Astrocyte of the cerebellum (primary cell): ENCODE measurements around the gene PPIL4.

Experiments
- DNase-seq: peaks from one replicate; pipeline ENCODE4 v3.0.0-alpha.2; 2011; ENCODE audit warnings: low read depth
- H3K4me3 ChIP-seq: 2 replicates; pipeline ENCODE4 v1.5.1; 2011; ENCODE audit warnings: mild to moderate bottlenecking, low read depth, low read length, moderate library complexity
- in situ Hi-C: cut with HindIII; loops from 2 replicates; pipeline ENCODE4 v1.10.0; 2017; ENCODE audit warnings: low sequenced_read_pairs
- TF ChIP-seq, protein P1 (sequence below): IDR thresholded peaks from 2 replicates; pipeline ENCODE4 v1.5.1; 2012; ENCODE audit warnings: low read length, low read depth, moderate library complexity, mild to moderate bottlenecking; ENCODE audit errors: missing control alignments

Gene PPIL4

GRCh38 chr6:149457316-149457884 is 88.4 kb downstream of the PPIL4 start:
- in situ Hi-C loops, result no loop called here
- TF ChIP-seq, protein P1, sequence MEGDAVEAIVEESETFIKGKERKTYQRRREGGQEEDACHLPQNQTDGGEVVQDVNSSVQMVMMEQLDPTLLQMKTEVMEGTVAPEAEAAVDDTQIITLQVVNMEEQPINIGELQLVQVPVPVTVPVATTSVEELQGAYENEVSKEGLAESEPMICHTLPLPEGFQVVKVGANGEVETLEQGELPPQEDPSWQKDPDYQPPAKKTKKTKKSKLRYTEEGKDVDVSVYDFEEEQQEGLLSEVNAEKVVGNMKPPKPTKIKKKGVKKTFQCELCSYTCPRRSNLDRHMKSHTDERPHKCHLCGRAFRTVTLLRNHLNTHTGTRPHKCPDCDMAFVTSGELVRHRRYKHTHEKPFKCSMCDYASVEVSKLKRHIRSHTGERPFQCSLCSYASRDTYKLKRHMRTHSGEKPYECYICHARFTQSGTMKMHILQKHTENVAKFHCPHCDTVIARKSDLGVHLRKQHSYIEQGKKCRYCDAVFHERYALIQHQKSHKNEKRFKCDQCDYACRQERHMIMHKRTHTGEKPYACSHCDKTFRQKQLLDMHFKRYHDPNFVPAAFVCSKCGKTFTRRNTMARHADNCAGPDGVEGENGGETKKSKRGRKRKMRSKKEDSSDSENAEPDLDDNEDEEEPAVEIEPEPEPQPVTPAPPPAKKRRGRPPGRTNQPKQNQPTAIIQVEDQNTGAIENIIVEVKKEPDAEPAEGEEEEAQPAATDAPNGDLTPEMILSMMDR, result no peak
- DNase-seq, result no peak
- no peak overlapping the region for H3K4me3 ChIP-seq

DNA sequence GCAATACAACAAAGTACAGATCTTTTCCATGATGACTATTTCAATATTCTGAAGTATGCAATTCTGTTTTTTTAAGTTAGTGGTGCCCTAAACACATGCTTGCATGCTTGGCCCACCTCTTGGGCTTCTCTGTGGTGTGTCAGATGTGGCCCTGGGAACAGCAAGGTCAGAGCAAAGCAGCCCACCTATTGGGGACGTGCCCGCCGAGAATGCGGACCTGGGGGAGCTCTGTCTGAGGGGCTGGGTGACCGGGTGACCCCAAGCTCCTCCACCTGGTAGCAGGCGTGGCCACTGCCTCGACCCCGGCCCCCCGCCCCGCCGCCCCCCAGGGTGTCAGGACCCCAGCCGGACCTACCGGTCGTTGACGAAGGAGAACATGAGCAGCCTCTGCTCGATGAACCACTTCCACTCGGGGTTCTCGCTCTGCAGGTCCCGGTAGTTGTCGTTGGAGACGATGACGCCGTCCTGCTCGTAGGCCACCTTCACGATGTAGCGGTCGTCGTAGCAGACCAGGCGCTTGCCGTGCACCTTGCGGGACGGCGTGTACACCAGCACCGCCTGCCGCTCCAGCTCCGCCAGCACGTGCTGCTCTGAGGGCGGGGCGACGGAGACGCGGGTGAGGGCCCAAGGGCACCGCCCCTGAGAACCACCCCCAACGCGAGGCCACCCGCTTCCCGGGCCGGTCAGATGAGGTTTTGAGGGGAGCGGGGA is 89.4 kb downstream of the PPIL4 start:
- DNase-seq, result no peak
- TF ChIP-seq, protein P1, result no peak
- in situ Hi-C loops, result no loop called here
- no peak overlapping the region for H3K4me3 ChIP-seq

- DNase-seq, result no peak
- in situ Hi-C loops, result no loop called here
- no peak overlapping the region for H3K4me3 ChIP-seq
- TF ChIP-seq, protein P1, result no peak
These were observed 90.7 kb downstream of the PPIL4 start for GRCh38 chr6:149455031-149455732.
